HG03439 (cell line): ENCODE results near the gene PCDHA10.
"Not testable (repeated sequence)": the region's sequence is repeated elsewhere in the genome, so short reads cannot be mapped to it uniquely, and the experiment has no call there.

Experiments used
- ATAC-seq: cut with Tn5 transposase; IDR thresholded peaks from one replicate; pipeline ENCODE4 v1.9.1; 2021; ENCODE audit warnings: mild to moderate bottlenecking, moderate library complexity; ENCODE audit not compliant: unreplicated experiment

Gene PCDHA10

GRCh38 chr5:140855772-140856674, at the start of gene PCDHA10:
Gene PCDHA10 (plus strand): TSS chr5:140855897. CDS start chr5:140856049, 152 bp downstream.
- no peak for ATAC-seq

- no peak for ATAC-seq
Measured at GRCh38 chr5:140806834-140807775, 48.6 kb upstream of the PCDHA10 start, which contains the start of gene PCDHA4. Gene PCDHA4 (plus strand): TSS chr5:140807068.

GRCh38 chr5:140808241-140808888, 47.3 kb upstream of the PCDHA10 start:
- ATAC-seq, result not testable (repeated sequence)

- no peak for ATAC-seq
Measured at GRCh38 chr5:140808889-140809291, 46.8 kb upstream of the PCDHA10 start.

GRCh38 chr5:140821375-140822280, 34.1 kb upstream of the PCDHA10 start, which contains the start of gene PCDHA5:
Gene PCDHA5 (plus strand): TSS chr5:140821613.
- ATAC-seq, result no peak

GRCh38 chr5:140822281-140822629, 33.4 kb upstream of the PCDHA10 start:
- no peak for ATAC-seq

GRCh38 chr5:140822969-140823368, 32.7 kb upstream of the PCDHA10 start:
- ATAC-seq, result not testable (repeated sequence)

- no peak for ATAC-seq
Measured at GRCh38 chr5:140823475-140823874, 32.2 kb upstream of the PCDHA10 start.

- ATAC-seq, result no peak
Measured at GRCh38 chr5:140827704-140828361, 27.9 kb upstream of the PCDHA10 start, which contains the start of gene PCDHA6. Gene PCDHA6 (plus strand): TSS chr5:140827960. CDS start chr5:140828092, 132 bp downstream.

GRCh38 chr5:140828362-140828737, 27.3 kb upstream of the PCDHA10 start:
- ATAC-seq, result no peak

- ATAC-seq, result not testable (repeated sequence)
Measured at GRCh38 chr5:140829511-140830501, 25.9 kb upstream of the PCDHA10 start.

- no peak for ATAC-seq
Measured at GRCh38 chr5:140833993-140834392, 21.7 kb upstream of the PCDHA10 start, which contains the start of gene PCDHA7. Gene PCDHA7 (plus strand): TSS chr5:140834269. CDS start chr5:140834384, 115 bp downstream.

- not testable (repeated sequence) for ATAC-seq
Measured at GRCh38 chr5:140834439-140835008, 21.2 kb upstream of the PCDHA10 start.

- ATAC-seq, result no peak
Measured at GRCh38 chr5:140835622-140836510, 19.8 kb upstream of the PCDHA10 start.

- ATAC-seq, result no peak
Measured at GRCh38 chr5:140840978-140841962, 14.4 kb upstream of the PCDHA10 start, which contains the start of gene PCDHA8. Gene PCDHA8 (plus strand): TSS chr5:140841187. CDS start chr5:140841322, 135 bp downstream.
